Gastrocnemius medialis (tissue), 4 donors: Measurements from ENCODE around the gene TANGO6.

Source experiments
- CTCF ChIP-seq, 5 experiments: fragments of 450-650 bp in 3 of 5; fragments of 200-600 bp in 2 of 5; sonication (generic) in 2 of 5; IDR thresholded peaks in 4 of 5; conservative IDR thresholded peaks in 1 of 5; 1 replicate in 4 of 5; 2 replicates in 1 of 5; pipeline ENCODE4 v1.5.1; 2016 to 2019; ENCODE audit warnings: antibody characterized with exemption in 5 of 5, mild to moderate bottlenecking in 3 of 5, moderate library complexity in 3 of 5
- POLR2A ChIP-seq, 2 donors: fragments of 450-650 bp; IDR thresholded peaks; one replicate each; pipeline ENCODE4 v1.6.1; 2017; ENCODE audit warnings: antibody characterized with exemption in 2 of 2, mild to moderate bottlenecking in 2 of 2, moderate library complexity in 2 of 2

- TF ChIP-seq CTCF (IDR thresholded peaks at IDR 0.05 in 4 of 5, conservative IDR thresholded peaks at IDR 0.05 in 1 of 5), result no peak
- TF ChIP-seq POLR2A (IDR thresholded peaks at IDR 0.05), result no peak
Measured at GRCh38 chr16:68992521-68992920, 149.2 kb downstream of the TANGO6 start.
